PFSK-1 (cell line): Measurements from ENCODE around the gene EIF2S3B. TPM values are rescaled to one million over a fixed set of nuclear protein-coding genes. Genes with fewer than 3 reads are reported as not detected.

ENCODE experiments used
- FOXP2 ChIP-seq: optimal IDR thresholded peaks from 2 replicates; pipeline ENCODE3; 2011; ENCODE audit warnings: borderline replicate concordance, control low read depth, inconsistent platforms; ENCODE audit not compliant: insufficient read depth; ENCODE audit errors: extremely low read length, extremely low read depth
- POLR2AphosphoS5 ChIP-seq: IDR thresholded peaks from 2 replicates; pipeline ENCODE4 v1.6.1; 2012; ENCODE audit warnings: low read depth, mild to moderate bottlenecking, control low read depth, low read length, moderate library complexity
- SIN3A ChIP-seq: IDR thresholded peaks from 2 replicates; pipeline ENCODE4 v1.6.1; 2012; ENCODE audit warnings: mild to moderate bottlenecking, low read length, moderate library complexity, borderline replicate concordance; ENCODE audit not compliant: insufficient read depth
- TAF1 ChIP-seq: IDR thresholded peaks from 2 replicates; pipeline ENCODE4 v1.6.1; 2012; ENCODE audit warnings: low read length, control low read depth, borderline replicate concordance; ENCODE audit not compliant: insufficient read depth
- polyA plus RNA-seq: library from polyadenylated mRNA; unstranded; fragments of >200 nt; gene quantifications from one replicate; pipeline ENCODE4 v1.2.1, GENCODE V29; 2012; ENCODE audit warnings: low read depth, missing spikeins; ENCODE audit not compliant: insufficient read length
- TF ChIP-seq, protein P1 (sequence below), 2 experiments: IDR thresholded peaks; 2 replicates each; pipeline versions ENCODE4 v1.6.1 to v1.8.0; 2011 to 2012; ENCODE audit warnings: low read depth in 2 of 2, low read length in 2 of 2, control low read depth in 1 of 2, inconsistent platforms in 1 of 2, mild to moderate bottlenecking in 1 of 2, moderate library complexity in 1 of 2; ENCODE audit not compliant: insufficient read depth in 1 of 2

The EIF2S3B gene
- 2.9 TPM for polyA plus RNA-seq

DNA sequence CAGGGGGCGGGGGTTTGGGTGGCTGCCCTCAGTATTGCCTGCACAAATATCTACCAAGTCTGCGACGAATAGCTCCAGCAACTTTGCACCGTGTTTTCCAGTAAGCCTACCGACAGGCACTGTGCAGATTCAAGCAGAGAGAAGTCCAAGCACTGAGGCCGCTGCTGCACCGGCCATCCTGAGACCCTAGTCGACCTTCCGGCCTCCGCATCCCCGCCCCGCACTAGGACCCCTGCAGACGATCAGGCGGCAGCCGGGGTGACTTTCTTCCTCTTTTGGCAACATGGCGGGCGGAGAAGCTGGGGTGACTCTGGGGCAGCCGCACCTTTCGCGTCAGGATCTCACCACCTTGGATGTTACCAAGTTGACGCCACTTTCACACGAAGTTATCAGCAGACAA is at the start of gene EIF2S3B:
TSS of gene EIF2S3B (plus strand) at position 271 of the 400 bp plus-strand sequence. CDS start at position 284, 13 bp downstream.
- TF ChIP-seq, protein P1, sequence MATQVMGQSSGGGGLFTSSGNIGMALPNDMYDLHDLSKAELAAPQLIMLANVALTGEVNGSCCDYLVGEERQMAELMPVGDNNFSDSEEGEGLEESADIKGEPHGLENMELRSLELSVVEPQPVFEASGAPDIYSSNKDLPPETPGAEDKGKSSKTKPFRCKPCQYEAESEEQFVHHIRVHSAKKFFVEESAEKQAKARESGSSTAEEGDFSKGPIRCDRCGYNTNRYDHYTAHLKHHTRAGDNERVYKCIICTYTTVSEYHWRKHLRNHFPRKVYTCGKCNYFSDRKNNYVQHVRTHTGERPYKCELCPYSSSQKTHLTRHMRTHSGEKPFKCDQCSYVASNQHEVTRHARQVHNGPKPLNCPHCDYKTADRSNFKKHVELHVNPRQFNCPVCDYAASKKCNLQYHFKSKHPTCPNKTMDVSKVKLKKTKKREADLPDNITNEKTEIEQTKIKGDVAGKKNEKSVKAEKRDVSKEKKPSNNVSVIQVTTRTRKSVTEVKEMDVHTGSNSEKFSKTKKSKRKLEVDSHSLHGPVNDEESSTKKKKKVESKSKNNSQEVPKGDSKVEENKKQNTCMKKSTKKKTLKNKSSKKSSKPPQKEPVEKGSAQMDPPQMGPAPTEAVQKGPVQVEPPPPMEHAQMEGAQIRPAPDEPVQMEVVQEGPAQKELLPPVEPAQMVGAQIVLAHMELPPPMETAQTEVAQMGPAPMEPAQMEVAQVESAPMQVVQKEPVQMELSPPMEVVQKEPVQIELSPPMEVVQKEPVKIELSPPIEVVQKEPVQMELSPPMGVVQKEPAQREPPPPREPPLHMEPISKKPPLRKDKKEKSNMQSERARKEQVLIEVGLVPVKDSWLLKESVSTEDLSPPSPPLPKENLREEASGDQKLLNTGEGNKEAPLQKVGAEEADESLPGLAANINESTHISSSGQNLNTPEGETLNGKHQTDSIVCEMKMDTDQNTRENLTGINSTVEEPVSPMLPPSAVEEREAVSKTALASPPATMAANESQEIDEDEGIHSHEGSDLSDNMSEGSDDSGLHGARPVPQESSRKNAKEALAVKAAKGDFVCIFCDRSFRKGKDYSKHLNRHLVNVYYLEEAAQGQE (IDR thresholded peaks at IDR 0.05; ENCODE audit: insufficient read depth in 1 of 2, low read depth in 2 of 2, low read length in 2 of 2) = no peak
- TF ChIP-seq POLR2AphosphoS5 = no peak
- TF ChIP-seq FOXP2 = no peak
- TF ChIP-seq TAF1 = no peak
- TF ChIP-seq SIN3A = no peak

DNA sequence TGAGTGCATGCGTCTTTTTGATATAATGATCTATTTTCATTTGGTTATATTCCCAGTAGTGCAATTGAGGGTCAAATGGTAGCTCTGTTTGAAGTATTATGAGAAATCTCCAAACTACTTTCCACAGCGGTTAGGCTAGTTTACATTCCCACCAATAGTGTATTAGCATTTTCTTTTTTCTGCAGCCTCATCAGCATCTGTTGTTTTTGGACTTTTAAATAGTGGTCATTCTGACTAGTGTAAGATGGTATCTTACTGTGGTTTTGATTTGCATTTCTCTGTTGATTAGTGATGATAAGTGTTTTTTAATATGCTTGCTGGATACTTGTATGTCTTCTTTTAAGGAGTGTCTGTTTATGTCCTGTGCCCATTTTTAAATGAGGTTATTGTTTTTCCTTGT is 48.8 kb upstream of the EIF2S3B start:
- no peak for TF ChIP-seq POLR2AphosphoS5
- TF ChIP-seq FOXP2 = no peak
- TF ChIP-seq, protein P1 (IDR thresholded peaks at IDR 0.05; ENCODE audit: insufficient read depth in 1 of 2, low read depth in 2 of 2, low read length in 2 of 2) = no peak
- TF ChIP-seq TAF1 = no peak
- no peak for TF ChIP-seq SIN3A

DNA sequence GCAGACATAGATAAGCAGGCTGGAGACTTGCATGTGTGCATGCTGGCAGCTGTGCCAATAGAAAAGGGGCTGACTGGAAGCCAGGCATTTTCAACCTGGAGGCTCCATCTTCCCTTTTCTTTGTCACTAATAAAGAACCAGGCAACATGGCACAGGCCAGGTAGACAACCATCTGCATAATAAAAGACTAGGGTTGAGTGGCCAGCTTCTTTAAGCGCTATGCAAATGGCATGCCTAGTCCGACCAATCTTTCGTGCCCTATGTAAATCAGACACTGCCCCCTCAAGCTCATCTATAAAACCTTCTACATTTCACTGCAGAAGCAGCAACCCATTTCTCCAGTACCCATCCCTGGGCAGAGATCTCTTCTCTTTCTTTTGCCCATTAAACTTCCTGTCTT is 47.9 kb upstream of the EIF2S3B start:
- TF ChIP-seq POLR2AphosphoS5 (no peak), TAF1 (no peak), FOXP2 (no peak), SIN3A (no peak)
- TF ChIP-seq, protein P1 (IDR thresholded peaks at IDR 0.05; ENCODE audit: insufficient read depth in 1 of 2, low read depth in 2 of 2, low read length in 2 of 2) = no peak

DNA sequence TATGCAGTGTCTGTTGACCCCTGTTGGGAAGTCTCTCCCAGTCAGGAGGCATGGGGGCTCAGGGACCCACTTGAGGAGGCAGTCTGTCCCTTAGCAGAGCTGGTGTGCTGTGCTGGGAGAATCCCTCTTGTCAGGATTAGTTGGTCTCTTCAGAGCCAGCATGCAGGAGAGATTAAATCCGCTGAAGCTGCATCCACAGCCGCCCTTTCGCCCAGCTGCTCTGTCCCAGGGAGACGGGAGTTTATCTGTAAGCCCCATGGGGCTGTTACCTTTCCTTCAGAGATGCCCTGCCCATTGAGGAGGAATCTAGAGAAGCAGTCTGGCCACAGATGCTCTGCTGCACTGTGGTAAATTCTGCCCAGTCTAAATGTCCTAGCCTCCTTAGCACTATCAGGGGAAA is 39.4 kb upstream of the EIF2S3B start:
- TF ChIP-seq, protein P1 (IDR thresholded peaks at IDR 0.05; ENCODE audit: insufficient read depth in 1 of 2, low read depth in 2 of 2, low read length in 2 of 2) = no peak
- TF ChIP-seq SIN3A = no peak
- TF ChIP-seq TAF1 = no peak
- TF ChIP-seq POLR2AphosphoS5 = no peak
- no peak for TF ChIP-seq FOXP2

DNA sequence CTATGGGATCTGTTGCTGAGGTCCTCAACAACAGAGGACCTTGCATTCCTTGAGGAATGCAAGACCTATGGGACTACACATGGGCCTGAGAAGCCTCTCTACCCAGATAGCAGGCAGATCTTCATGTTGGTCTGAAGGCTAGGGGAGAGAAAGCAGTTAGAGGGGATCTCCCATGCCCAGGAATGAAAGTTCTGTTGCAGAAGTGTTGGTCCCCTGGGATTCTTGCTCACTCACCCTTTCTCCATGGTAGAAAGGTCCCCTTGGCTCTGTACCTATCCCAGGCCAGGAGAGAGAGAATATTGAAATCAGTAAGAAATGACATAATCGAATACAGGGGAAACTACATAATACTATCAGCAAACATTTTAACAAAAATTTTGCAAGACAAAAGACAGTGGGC is 36.0 kb upstream of the EIF2S3B start:
- TF ChIP-seq FOXP2 (no peak), TAF1 (no peak), SIN3A (no peak), POLR2AphosphoS5 (no peak)
- TF ChIP-seq, protein P1 (IDR thresholded peaks at IDR 0.05; ENCODE audit: insufficient read depth in 1 of 2, low read depth in 2 of 2, low read length in 2 of 2) = no peak
